HCT116 (cell line): ENCODE data around the gene DPP9. TPM values are rescaled to one million over a fixed set of nuclear protein-coding genes. Genes with fewer than 3 reads are reported as not detected.

Experiments used
- ATAC-seq: fragments of 200-7000 bp; cut with Tn5 transposase; 2 replicates; pipeline ENCODE4 v1.9.1; 2020; ENCODE audit warnings: mild to moderate bottlenecking, moderate library complexity
- BruUV-seq: library from RNA; stranded (reverse); fragments of 400-500 nt; replicated peaks from 2 replicates; lab custom pipeline; 2021; lab: Mats Ljungman, UMichigan
- CTCF ChIA-PET: fragments of 300-600 bp; sonication (Branson Sonifier 250); formaldehyde crosslinking; loops from one replicate; lab custom pipeline; 2021; ENCODE audit warnings: antibody characterized with exemption; lab: Charles Lee
- POLR2A ChIA-PET: fragments of 300-600, 350-600 bp; sonication (Branson Sonifier 250); formaldehyde crosslinking; loops from one replicate; lab custom pipeline; 2021; ENCODE audit warnings: antibody characterized with exemption; lab: Charles Lee
- RAD21 ChIA-PET, 2 experiments: fragments of 300-600 bp; sonication (Branson Sonifier 250); formaldehyde crosslinking; loops; one replicate each; lab custom pipeline; 2023; ENCODE audit warnings: low total read pairs in 2 of 2; ENCODE audit not compliant: uncharacterized antibody in 2 of 2, unreplicated experiment in 2 of 2, low non-redundant PET in 1 of 2; lab: Charles Lee
- DNase-seq: peaks from one replicate; pipeline ENCODE4 v3.0.0-alpha.2; 2010; ENCODE audit warnings: low read depth, low spot score
- H2AFZ ChIP-seq: fragments of 200-600 bp; shearing (Covaris generic), sonication (generic); 2 replicates; pipeline ENCODE4 v1.6.1; 2017; ENCODE audit warnings: low read depth, mixed run types, mixed read lengths, antibody characterized with exemption, low read length; ENCODE audit not compliant: poor library complexity, severe bottlenecking
- H3K27ac ChIP-seq: 2 replicates; pipeline ENCODE4 v1.5.1; 2012; ENCODE audit warnings: low read depth, low read length
- H3K27me3 ChIP-seq: fragments of 200-600 bp; sonication (generic); 2 replicates; pipeline ENCODE4 v1.6.1; 2016; ENCODE audit warnings: mixed run types, low read length, mixed read lengths; ENCODE audit not compliant: insufficient read depth
- H3K36me3 ChIP-seq, 2 experiments: fragments of 200-500 bp in 1 of 2; fragments of 200-600 bp in 1 of 2; sonication (Bioruptor generic) in 1 of 2; sonication (generic) in 1 of 2; 2 replicates each; pipeline versions ENCODE4 v1.5.1 to v1.6.1; 2014 to 2016; ENCODE audit warnings: low read length in 2 of 2, inconsistent platforms in 1 of 2, mixed read lengths in 1 of 2, mixed run types in 1 of 2; ENCODE audit not compliant: insufficient read depth in 2 of 2, control insufficient read depth in 1 of 2
- H3K4me1 ChIP-seq, 2 experiments: fragments of 200-600 bp in 1 of 2; sonication (generic) in 1 of 2; 2 replicates each; pipeline versions ENCODE4 v1.5.1 to v1.6.1; 2012 to 2017; ENCODE audit warnings: low read length in 2 of 2, inconsistent platforms in 1 of 2, mild to moderate bottlenecking in 1 of 2, mixed read lengths in 1 of 2, mixed run types in 1 of 2, moderate library complexity in 1 of 2; ENCODE audit not compliant: insufficient read depth in 2 of 2, control insufficient read depth in 1 of 2
- H3K4me2 ChIP-seq: fragments of 200-600 bp; sonication (generic); 2 replicates; pipeline ENCODE4 v1.6.1; 2017; ENCODE audit warnings: mixed run types, low read length, mixed read lengths
- H3K4me3 ChIP-seq, 2 experiments: fragments of 200-600 bp in 1 of 2; sonication (generic) in 1 of 2; replicated peaks in 1 of 2; 2 replicates each; pipeline ENCODE4 v1.5.1; 2011 to 2016; ENCODE audit warnings: low read length in 2 of 2, control low read depth in 1 of 2, low read depth in 1 of 2, mild to moderate bottlenecking in 1 of 2, mixed read lengths in 1 of 2, mixed run types in 1 of 2
- H3K79me2 ChIP-seq: fragments of 200-600 bp; sonication (generic); 2 replicates; pipeline ENCODE4 v1.6.1; 2017; ENCODE audit warnings: mild to moderate bottlenecking, mixed run types, low read length, moderate library complexity, mixed read lengths; ENCODE audit not compliant: insufficient read depth
- H3K9ac ChIP-seq: fragments of 200-600 bp; sonication (generic); 2 replicates; pipeline ENCODE4 v1.6.1; 2016; ENCODE audit warnings: low read length, mixed read lengths
- H3K9me2 ChIP-seq: fragments of 200-600 bp; sonication (generic), shearing (Covaris generic); 2 replicates; pipeline ENCODE4 v1.6.1; 2017; ENCODE audit warnings: mixed run types, mild to moderate bottlenecking, moderate library complexity; ENCODE audit not compliant: insufficient read depth
- H3K9me3 ChIP-seq, 2 experiments: fragments of 200-500 bp in 1 of 2; fragments of 200-600 bp in 1 of 2; sonication (Bioruptor generic) in 1 of 2; sonication (generic) in 1 of 2; 2 replicates each; pipeline ENCODE4 v1.6.1; 2014 to 2017; ENCODE audit warnings: low read length in 2 of 2, mixed read lengths in 2 of 2, inconsistent platforms in 1 of 2, low read depth in 1 of 2, mild to moderate bottlenecking in 1 of 2, mixed run types in 1 of 2, moderate library complexity in 1 of 2; ENCODE audit not compliant: control insufficient read depth in 1 of 2, insufficient read depth in 1 of 2
- H4K20me1 ChIP-seq: fragments of 200-600 bp; sonication (generic), shearing (Covaris generic); 2 replicates; pipeline ENCODE4 v1.6.1; 2017; ENCODE audit warnings: mixed run types, mild to moderate bottlenecking, moderate library complexity; ENCODE audit not compliant: insufficient read depth
- ATF3 ChIP-seq: IDR thresholded peaks from 2 replicates; pipeline ENCODE4 v1.6.1; 2012
- EGR1 ChIP-seq: IDR thresholded peaks from 2 replicates; pipeline ENCODE4 v1.6.1; 2012; ENCODE audit warnings: low read depth
- EZH2 ChIP-seq: fragments of 200-600 bp; sonication (generic); IDR thresholded peaks from 2 replicates; pipeline ENCODE4 v1.6.1; 2017; ENCODE audit warnings: antibody characterized with exemption, mixed run types
- RAD21 ChIP-seq: IDR thresholded peaks from 2 replicates; pipeline ENCODE4 v1.6.1; 2012; ENCODE audit warnings: low read depth, mild to moderate bottlenecking
- SIN3A ChIP-seq: IDR thresholded peaks from 2 replicates; pipeline ENCODE4 v1.6.1; 2012; ENCODE audit warnings: low read depth
- SP1 ChIP-seq: IDR thresholded peaks from 2 replicates; pipeline ENCODE4 v1.6.1; 2012; ENCODE audit warnings: low read depth
- ZNF274 ChIP-seq: fragments of 200-500 bp; sonication (Bioruptor generic); IDR thresholded peaks from 2 replicates; pipeline ENCODE4 v1.6.1; 2014; ENCODE audit warnings: mild to moderate bottlenecking, low read depth, low read length, inconsistent platforms
- intact Hi-C: fragments of 100-400 bp; cut with micrococcal nuclease; formaldehyde crosslinking; loops from 2 replicates; pipeline ENCODE4 v1.10.0; 2022
- total RNA-seq: library from RNA; stranded (reverse); gene quantifications from one replicate; pipeline ENCODE4 v1.2.1, GENCODE V29; 2021; ENCODE audit not compliant: unreplicated experiment
- TF ChIP-seq, protein P1 (sequence below), 3 experiments: fragments of 200-600 bp in 1 of 3; sonication (generic) in 1 of 3; IDR thresholded peaks in 2 of 3; conservative IDR thresholded peaks in 1 of 3; 2 replicates each; pipeline ENCODE4 v1.5.1; 2012 to 2017; ENCODE audit warnings: low read depth in 2 of 3, low read length in 2 of 3, antibody characterized with exemption in 1 of 3, borderline replicate concordance in 1 of 3, control low read depth in 1 of 3, mild to moderate bottlenecking in 1 of 3, mixed read lengths in 1 of 3, mixed run types in 1 of 3, moderate library complexity in 1 of 3; ENCODE audit not compliant: insufficient read depth in 1 of 3
- TF ChIP-seq, protein P2 (sequence below): IDR thresholded peaks from 2 replicates; pipeline ENCODE4 v1.6.1; 2012

The DPP9 gene
- total RNA-seq, 1 experiment from 2014 or later = 67.6 TPM

DNA sequence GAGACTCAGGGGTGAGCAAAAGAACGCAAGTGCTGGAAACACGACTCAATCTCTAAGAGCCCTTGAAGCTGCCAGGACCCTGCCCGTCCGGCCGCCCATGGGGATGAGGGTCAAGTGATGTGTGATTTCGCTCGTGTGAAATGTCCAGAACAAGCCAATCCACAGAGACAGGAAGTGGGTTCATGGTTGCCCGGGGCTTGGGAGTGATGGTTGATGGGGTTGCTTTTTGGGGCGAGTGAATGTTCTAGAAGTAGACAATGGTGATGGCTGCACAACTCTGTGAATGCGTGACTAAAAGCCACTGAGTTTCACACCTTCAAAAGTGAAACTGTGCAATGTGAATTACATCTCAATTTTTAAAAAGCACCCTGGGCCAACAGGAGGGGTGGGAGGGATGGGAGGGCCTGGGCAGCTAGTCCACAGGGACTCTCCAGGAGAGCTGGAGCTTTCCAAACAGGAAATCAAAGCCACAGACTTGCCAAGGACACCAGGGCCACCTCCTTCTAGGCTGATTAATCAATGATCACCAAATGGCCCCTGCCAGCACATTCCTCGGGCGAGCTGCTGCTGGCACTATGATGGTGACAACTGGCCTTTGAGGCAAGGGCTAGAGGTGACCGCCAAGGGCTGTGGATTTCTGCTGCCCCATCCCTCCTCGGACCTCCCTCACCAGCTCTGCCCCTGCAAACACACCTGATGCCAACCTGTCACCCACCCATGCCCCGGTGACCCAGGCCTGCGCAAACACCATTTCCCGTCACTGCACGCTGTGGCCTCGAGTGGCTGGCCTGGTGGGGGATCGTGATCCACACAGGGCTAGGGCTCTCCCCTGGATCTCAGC is 14.0 kb downstream of the DPP9 start:
- POLR2A ChIA-PET = no interaction called here

GRCh38 chr19:4707956-4708650 is 15.5 kb downstream of the DPP9 start:
- Histone ChIP-seq H3K4me2 (no peak overlapping the region), H3K27ac (no peak overlapping the region), H3K9ac (no peak overlapping the region), H3K9me2 (no peaks in the 10 kb centered on the region), H2AFZ (no peak overlapping the region), H3K79me2 (peaks cover 22% of the 10 kb centered on the region; the same call in 1 of the 2 replicates), H3K9me3 (no peaks in the 10 kb centered on the region), H3K27me3 (no peaks in the 10 kb centered on the region), H3K4me3 (no peak overlapping the region), H4K20me1 (no peaks in the 10 kb centered on the region), H3K4me1 (peaks cover 5 to 14% of the 10 kb centered on the region in 2 experiments), H3K36me3 (peaks cover 3 to 54% of the 10 kb centered on the region in 2 experiments; a peak in 3 of 4 replicates)
- ChIA-PET RAD21 (no interaction called here), CTCF (no interaction called here), POLR2A (no interaction called here)
- no peak for TF ChIP-seq SP1
- no peak for TF ChIP-seq ZNF274
- no peak for TF ChIP-seq RAD21
- no peak for TF ChIP-seq EZH2
- TF ChIP-seq, protein P1, sequence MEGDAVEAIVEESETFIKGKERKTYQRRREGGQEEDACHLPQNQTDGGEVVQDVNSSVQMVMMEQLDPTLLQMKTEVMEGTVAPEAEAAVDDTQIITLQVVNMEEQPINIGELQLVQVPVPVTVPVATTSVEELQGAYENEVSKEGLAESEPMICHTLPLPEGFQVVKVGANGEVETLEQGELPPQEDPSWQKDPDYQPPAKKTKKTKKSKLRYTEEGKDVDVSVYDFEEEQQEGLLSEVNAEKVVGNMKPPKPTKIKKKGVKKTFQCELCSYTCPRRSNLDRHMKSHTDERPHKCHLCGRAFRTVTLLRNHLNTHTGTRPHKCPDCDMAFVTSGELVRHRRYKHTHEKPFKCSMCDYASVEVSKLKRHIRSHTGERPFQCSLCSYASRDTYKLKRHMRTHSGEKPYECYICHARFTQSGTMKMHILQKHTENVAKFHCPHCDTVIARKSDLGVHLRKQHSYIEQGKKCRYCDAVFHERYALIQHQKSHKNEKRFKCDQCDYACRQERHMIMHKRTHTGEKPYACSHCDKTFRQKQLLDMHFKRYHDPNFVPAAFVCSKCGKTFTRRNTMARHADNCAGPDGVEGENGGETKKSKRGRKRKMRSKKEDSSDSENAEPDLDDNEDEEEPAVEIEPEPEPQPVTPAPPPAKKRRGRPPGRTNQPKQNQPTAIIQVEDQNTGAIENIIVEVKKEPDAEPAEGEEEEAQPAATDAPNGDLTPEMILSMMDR (IDR thresholded peaks at IDR 0.05 in 2 of 3, conservative IDR thresholded peaks at IDR 0.05 in 1 of 3; ENCODE audit: borderline replicate concordance in 1 of 3, insufficient read depth in 1 of 3, low read depth in 2 of 3, low read length in 2 of 3) = no peak
- intact Hi-C loops = no loop called here
- no peak for ATAC-seq
- no peak for DNase-seq
- no TSS peak for BruUV-seq

More for the DNA sequence above, 14.0 kb downstream of the DPP9 start:
- Histone ChIP-seq H3K79me2 (peaks cover 25% of the 10 kb centered on the region; the same call in 1 of the 2 replicates), H4K20me1 (no peaks in the 10 kb centered on the region), H3K4me3 (no peak overlapping the region), H3K9me2 (no peaks in the 10 kb centered on the region), H3K4me1 (peaks cover 17 to 29% of the 10 kb centered on the region in 2 experiments), H3K9me3 (no peaks in the 10 kb centered on the region), H3K9ac (no peak overlapping the region)
- no peak for ATAC-seq
- RAD21 ChIA-PET = no interaction called here
- intact Hi-C loops = no loop called here
- TF ChIP-seq, protein P2, sequence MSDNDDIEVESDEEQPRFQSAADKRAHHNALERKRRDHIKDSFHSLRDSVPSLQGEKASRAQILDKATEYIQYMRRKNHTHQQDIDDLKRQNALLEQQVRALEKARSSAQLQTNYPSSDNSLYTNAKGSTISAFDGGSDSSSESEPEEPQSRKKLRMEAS = no peak
- TF ChIP-seq ATF3 (no peak), ZNF274 (no peak), RAD21 (no peak), EGR1 (no peak), EZH2 (no peak), SIN3A (no peak)
- TF ChIP-seq, all 23 proteins: peak for 0
- Histone ChIP-seq H2AFZ (no peak overlapping the region), H3K36me3 (peaks cover 0 to 47% of the 10 kb centered on the region in 2 experiments; a peak in 2 of 4 replicates), H3K27me3 (no peaks in the 10 kb centered on the region), H3K27ac (no peak overlapping the region; the same call in 1 of the 2 replicates), H3K4me2 (no peak overlapping the region)
- BruUV-seq = no TSS peak
- no peak for DNase-seq
- CTCF ChIA-PET = no interaction called here
